DND-41 (cell line): Measurements from ENCODE around the gene MAST4.

ENCODE experiments used
- EZH2 ChIP-seq: IDR thresholded peaks from 3 replicates; pipeline ENCODE4 v1.6.1; 2012; ENCODE audit warnings: borderline replicate concordance, low read depth, mild to moderate bottlenecking, moderate library complexity, low read length, inconsistent platforms; ENCODE audit not compliant: severe bottlenecking
- TF ChIP-seq, protein P1 (sequence below): IDR thresholded peaks from 2 replicates; pipeline ENCODE4 v1.5.1; 2012; ENCODE audit warnings: borderline replicate concordance, low read length, moderate library complexity, mild to moderate bottlenecking; ENCODE audit not compliant: poor library complexity, severe bottlenecking; ENCODE audit errors: extremely low read depth

GRCh38 chr5:67051164-67051563 lies 455.0 kb downstream of the MAST4 start:
- TF ChIP-seq, protein P1, sequence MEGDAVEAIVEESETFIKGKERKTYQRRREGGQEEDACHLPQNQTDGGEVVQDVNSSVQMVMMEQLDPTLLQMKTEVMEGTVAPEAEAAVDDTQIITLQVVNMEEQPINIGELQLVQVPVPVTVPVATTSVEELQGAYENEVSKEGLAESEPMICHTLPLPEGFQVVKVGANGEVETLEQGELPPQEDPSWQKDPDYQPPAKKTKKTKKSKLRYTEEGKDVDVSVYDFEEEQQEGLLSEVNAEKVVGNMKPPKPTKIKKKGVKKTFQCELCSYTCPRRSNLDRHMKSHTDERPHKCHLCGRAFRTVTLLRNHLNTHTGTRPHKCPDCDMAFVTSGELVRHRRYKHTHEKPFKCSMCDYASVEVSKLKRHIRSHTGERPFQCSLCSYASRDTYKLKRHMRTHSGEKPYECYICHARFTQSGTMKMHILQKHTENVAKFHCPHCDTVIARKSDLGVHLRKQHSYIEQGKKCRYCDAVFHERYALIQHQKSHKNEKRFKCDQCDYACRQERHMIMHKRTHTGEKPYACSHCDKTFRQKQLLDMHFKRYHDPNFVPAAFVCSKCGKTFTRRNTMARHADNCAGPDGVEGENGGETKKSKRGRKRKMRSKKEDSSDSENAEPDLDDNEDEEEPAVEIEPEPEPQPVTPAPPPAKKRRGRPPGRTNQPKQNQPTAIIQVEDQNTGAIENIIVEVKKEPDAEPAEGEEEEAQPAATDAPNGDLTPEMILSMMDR, result no peak
- no peak for TF ChIP-seq EZH2
